Measurements from ENCODE around the gene VAMP5. TPM values are rescaled to one million over a fixed set of nuclear protein-coding genes. Genes with fewer than 3 reads are reported as not detected.

The VAMP5 gene
- total RNA-seq, 1 experiment from 2014 or later: 6.3 TPM

- Mint-ChIP-seq H3K4me1 (no peaks in the 10 kb centered on the region), H3K36me3 (peaks cover 70% of the 10 kb centered on the region), H3K27me3 (ENCODE audit: low read depth) (no peaks in the 10 kb centered on the region), H3K9me3 (no peaks in the 10 kb centered on the region), H3K27ac (no peak overlapping the region; the same call in 1 of the 2 replicates), H3K4me3 (no peak overlapping the region)
- CTCF ChIA-PET: interaction anchor here (3.3 kb wide), 1 partner anchor 18 kb away, joined by 19 read pairs; no protein-coding TSS in a partner anchor
- no peak for TF ChIP-seq SMAD3 (CRISPR knock-in tag; IDR thresholded peaks at IDR 0.05; ENCODE audit: borderline replicate concordance)
- no peak for TF ChIP-seq ELF4 (CRISPR knock-in tag; IDR thresholded peaks at IDR 0.05; ENCODE audit: low read depth)
- TF ChIP-seq KAT7 (CRISPR knock-in tag; IDR thresholded peaks at IDR 0.05; ENCODE audit: borderline replicate concordance): no peak
- TF ChIP-seq OVOL2 (CRISPR knock-in tag; IDR thresholded peaks at IDR 0.05; ENCODE audit: borderline replicate concordance): no peak
- TF ChIP-seq ZNF317 (CRISPR knock-in tag; IDR thresholded peaks at IDR 0.05; ENCODE audit: borderline replicate concordance, low read depth): no peak
- no peak for TF ChIP-seq ZNF396 (CRISPR knock-in tag; IDR thresholded peaks at IDR 0.05; ENCODE audit: borderline replicate concordance)
- no peak for TF ChIP-seq CREM (CRISPR knock-in tag; IDR thresholded peaks at IDR 0.05)
- no peak for TF ChIP-seq USF1 (CRISPR knock-in tag; IDR thresholded peaks at IDR 0.05)
- TF ChIP-seq JAZF1 (CRISPR knock-in tag; IDR thresholded peaks at IDR 0.05): no peak
- no peak for TF ChIP-seq ZNF423 (CRISPR knock-in tag; IDR thresholded peaks at IDR 0.05)
- POLR2A ChIA-PET: interaction anchor here (0.7 kb wide), 1 partner anchor 155 kb away, joined by 3 read pairs; no protein-coding TSS in a partner anchor
- DNase-seq (ENCODE audit: low spot score): no peak
- no peak for ATAC-seq
Measured at GRCh38 chr2:85635011-85635410, 50.8 kb downstream of the VAMP5 start.

- no peak for ATAC-seq
- Mint-ChIP-seq H3K4me1 (no peaks in the 10 kb centered on the region), H3K27me3 (ENCODE audit: low read depth) (no peaks in the 10 kb centered on the region), H3K4me3 (no peak overlapping the region), H3K36me3 (peaks cover 68% of the 10 kb centered on the region), H3K9me3 (no peaks in the 10 kb centered on the region), H3K27ac (no peak overlapping the region)
- CTCF ChIA-PET: interaction anchor here (1.3 to 3.3 kb wide), 4 partner anchors 17 to 192 kb away, joined by 4 to 19 read pairs (median 16); no protein-coding TSS in a partner anchor
- no peak for DNase-seq (ENCODE audit: low spot score)
- POLR2A ChIA-PET: interaction anchor here (0.7 kb wide), 1 partner anchor 155 kb away, joined by 3 read pairs; no protein-coding TSS in a partner anchor
- no peak for TF ChIP-seq MLX (CRISPR knock-in tag; IDR thresholded peaks at IDR 0.05)
- no peak for TF ChIP-seq SMAD3 (CRISPR knock-in tag; IDR thresholded peaks at IDR 0.05; ENCODE audit: borderline replicate concordance)
- no peak for TF ChIP-seq ZNF121 (CRISPR knock-in tag; IDR thresholded peaks at IDR 0.05)
- TF ChIP-seq ZNF138 (CRISPR knock-in tag; conservative IDR thresholded peaks at IDR 0.05): no peak
- TF ChIP-seq CDX4 (CRISPR knock-in tag; IDR thresholded peaks at IDR 0.05; ENCODE audit: borderline replicate concordance): no peak
- TF ChIP-seq ZSCAN18 (CRISPR knock-in tag; IDR thresholded peaks at IDR 0.05): no peak
- TF ChIP-seq ZNF532 (CRISPR knock-in tag; IDR thresholded peaks at IDR 0.05; ENCODE audit: borderline replicate concordance): no peak
- TF ChIP-seq ATF3 (CRISPR knock-in tag; conservative IDR thresholded peaks at IDR 0.05): no peak
- TF ChIP-seq FOXP4 (CRISPR knock-in tag; IDR thresholded peaks at IDR 0.05): no peak
- TF ChIP-seq RELA (CRISPR knock-in tag; IDR thresholded peaks at IDR 0.05; ENCODE audit: borderline replicate concordance): no peak
- TF ChIP-seq EMX1 (CRISPR knock-in tag; IDR thresholded peaks at IDR 0.05): no peak
- TF ChIP-seq USF2 (CRISPR knock-in tag; IDR thresholded peaks at IDR 0.05): no peak
- no peak for TF ChIP-seq NFATC4 (CRISPR knock-in tag; IDR thresholded peaks at IDR 0.05)
Measured at GRCh38 chr2:85635636-85636035, 51.4 kb downstream of the VAMP5 start.
